Esophagus squamous epithelium (tissue), 4 donors: Measurements from ENCODE around the gene IGSF10.

ENCODE experiments used
- CTCF ChIP-seq, 6 experiments: fragments of 450-650 bp in 4 of 6; fragments of 200-600 bp in 2 of 6; sonication (generic) in 2 of 6; IDR thresholded peaks; one replicate each; pipeline ENCODE4 v1.5.1; 2016 to 2019; ENCODE audit warnings: antibody characterized with exemption in 6 of 6, mild to moderate bottlenecking in 4 of 6, moderate library complexity in 4 of 6
- POLR2A ChIP-seq, 4 donors: fragments of 450-650 bp; IDR thresholded peaks; one replicate each; pipeline ENCODE4 v1.6.1; 2017; ENCODE audit warnings: antibody characterized with exemption in 4 of 4, mild to moderate bottlenecking in 4 of 4, moderate library complexity in 3 of 4

GRCh38 chr3:151436675-151437446 lies 24.0 kb downstream of the IGSF10 start:
- no peak for TF ChIP-seq CTCF (IDR thresholded peaks at IDR 0.05)
- TF ChIP-seq POLR2A (IDR thresholded peaks at IDR 0.05): no peak
